Activated T-cell treated with anti-CD3 and anti-CD28 coated beads for 4 hours (primary cell): ENCODE data around the gene POLR2L.

Experiments used
- DNase-seq: peaks from one replicate; pipeline ENCODE4 v3.0.0-alpha.2; 2020

The POLR2L gene

GRCh38 chr11:842370-843002, at the start of gene POLR2L, which contains the start of gene TSPAN4:
POLR2L (minus strand) TSS chr11:842529; CDS start chr11:842508, 21 bp downstream.
TSPAN4 (plus strand) TSS chr11:842852; CDS start chr11:850305, 7,453 bp downstream.
- DNase-seq = peak; percentile 86

- no peak for DNase-seq
These were observed 48.6 kb upstream of the POLR2L start for GRCh38 chr11:890794-891540.

GRCh38 chr11:889687-890475, 47.6 kb upstream of the POLR2L start:
- DNase-seq = no peak

DNA sequence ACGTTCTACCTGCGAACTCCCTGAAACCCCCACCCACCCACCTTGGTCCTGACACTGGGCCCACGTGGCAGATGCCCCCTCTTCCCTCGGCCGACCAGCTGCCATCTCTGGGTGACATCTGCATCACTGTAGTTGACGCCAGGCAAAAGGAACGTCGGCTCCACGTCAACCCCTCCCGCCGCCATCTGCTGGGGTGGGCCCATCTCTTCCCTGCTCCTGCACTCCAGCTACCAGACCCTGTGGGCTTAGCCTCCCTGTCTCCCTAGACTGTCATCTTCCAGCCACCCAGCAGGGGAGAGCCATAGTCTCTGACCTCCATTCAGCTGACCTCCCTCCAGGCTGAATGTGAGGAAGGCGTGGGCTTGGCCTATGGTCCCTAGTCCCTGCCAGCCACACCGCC, 46.9 kb upstream of the POLR2L start:
- DNase-seq = no peak

DNA sequence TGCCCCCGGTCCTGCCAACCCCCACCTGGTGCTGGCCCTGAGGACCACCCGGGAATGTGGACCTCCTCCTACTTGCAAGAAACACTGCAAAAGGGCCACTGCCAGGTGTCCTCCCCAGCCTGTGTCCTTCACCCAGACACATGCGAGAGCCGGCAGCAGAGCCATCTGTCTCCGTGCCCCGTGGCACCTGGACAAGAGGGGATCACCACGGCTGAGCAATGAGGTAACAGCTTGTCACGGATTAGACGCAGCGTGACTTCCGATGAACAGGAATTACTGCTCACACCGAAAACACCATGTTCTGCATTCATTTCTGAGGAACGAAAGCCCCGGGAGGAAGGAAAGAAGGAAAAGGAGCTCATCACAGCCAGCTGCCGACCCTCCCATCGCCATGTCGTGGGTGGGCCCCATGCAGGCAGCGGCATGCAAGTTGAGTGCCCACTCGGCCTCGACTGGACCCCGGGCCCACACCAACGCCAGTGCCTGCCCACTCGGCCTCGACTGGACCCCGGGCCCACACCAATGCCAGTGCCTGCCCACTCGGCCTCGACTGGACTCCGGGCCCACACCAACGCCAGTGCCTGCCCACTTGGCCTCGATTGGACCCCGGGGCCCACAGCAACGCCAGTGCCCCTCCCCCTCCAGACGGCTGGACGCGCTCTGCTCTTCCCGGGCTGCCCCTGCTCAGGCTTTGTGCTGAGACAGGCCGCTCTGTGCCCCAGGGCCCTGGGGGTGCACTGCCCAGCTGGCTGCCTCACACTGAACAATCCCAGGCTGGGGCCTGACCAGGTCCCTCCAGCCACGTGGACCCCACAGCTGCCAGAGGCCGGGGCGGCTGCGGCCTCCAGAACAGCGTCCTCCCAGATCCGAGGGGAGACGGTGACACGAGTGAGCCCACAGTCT, 46.2 kb upstream of the POLR2L start:
- no peak for DNase-seq

GRCh38 chr11:887589-887988, 45.3 kb upstream of the POLR2L start:
- no peak for DNase-seq

GRCh38 chr11:886568-886967, 44.2 kb upstream of the POLR2L start:
- no peak for DNase-seq

- DNase-seq = no peak
These were observed 42.3 kb upstream of the POLR2L start for GRCh38 chr11:884578-885070.

DNA sequence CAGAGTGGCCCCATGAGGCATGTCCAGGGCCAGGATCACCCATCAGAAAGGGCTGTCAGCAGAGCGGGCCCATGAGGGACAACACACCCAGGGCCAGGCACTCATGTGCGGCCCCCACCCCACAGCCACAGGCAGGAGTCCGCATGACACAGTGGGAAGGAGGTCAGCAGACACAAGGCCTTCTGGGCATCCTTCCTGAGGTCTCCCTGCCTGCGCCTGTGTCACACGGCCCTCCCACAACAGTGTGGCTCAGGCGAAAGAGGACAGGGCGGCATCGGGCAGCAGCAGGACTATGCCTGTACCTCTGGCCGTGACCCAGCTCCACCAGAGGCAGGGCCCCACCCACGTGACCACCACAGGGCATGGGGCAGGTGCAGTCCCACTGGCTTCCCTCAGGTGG, 41.2 kb upstream of the POLR2L start:
- no peak for DNase-seq

DNA sequence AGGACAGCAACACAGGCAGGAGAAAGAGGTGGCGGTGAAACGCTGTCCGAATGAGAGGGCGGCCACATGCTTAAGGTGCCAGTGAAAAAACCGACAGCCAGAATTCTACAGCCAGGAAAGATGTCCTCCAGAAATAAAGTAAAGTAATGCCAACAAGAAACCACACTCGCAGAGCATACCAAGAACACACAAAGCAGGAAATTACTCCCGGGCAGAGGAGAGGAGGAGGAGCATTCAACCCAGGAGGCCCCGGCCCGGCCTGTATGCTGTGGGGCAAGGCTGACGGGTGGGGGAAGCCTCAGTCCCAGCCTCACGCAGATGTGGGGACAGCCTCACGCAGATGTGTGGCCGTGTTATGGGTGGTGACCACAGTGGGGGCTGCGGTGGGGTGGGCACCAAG, 40.3 kb upstream of the POLR2L start:
- no peak for DNase-seq

- no peak for DNase-seq
These were observed 38.1 kb upstream of the POLR2L start for GRCh38 chr11:880447-880846.

- DNase-seq = no peak
These were observed 35.2 kb upstream of the POLR2L start for GRCh38 chr11:877565-877964.

DNA sequence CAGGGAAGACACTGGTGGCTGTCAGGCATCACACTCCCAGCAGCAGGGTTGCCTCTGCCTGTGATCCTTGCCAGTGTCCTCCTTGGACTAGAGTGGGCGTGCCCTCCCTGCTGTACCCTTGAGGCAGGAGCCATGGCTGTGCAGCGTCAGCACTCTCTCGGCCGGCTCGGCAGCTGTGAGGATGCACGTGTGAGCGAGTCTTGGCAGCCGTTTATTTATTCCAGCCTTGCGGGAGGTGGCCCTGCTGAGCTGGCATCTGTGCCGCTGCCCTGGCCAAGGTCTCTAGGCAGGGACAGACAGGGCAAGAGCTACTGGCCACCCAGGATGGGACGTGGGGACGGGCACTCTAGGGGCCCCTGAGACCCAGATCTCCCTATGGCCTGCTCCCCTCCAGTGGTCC, 34.2 kb upstream of the POLR2L start:
- DNase-seq = no peak

DNA sequence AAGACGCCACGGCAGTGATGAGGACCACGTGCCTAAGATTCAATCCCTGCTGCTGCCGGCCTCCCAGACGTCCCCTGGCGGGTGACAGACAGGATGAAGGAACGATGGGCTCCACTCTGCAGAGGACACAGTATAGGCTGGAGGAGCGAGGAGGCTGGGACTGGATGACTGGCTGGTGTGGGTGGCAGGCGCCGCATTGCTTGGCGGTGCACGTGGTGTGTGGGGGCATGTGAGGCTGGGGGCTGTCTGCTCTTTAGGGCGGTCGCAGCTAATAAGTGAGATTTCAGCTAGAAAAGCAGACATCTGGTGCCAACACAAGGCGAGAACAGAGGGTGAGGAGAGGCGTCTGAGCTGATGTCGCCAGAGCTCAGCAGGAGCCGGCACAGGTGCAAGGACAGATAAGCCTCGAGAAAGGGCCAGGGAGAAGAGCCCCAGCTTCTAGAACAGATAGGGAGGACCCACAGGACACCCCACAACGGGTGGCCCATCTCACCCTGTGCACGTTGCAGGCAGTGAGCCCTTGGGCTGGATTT, 33.5 kb upstream of the POLR2L start:
- no peak for DNase-seq

GRCh38 chr11:875203-875602, 32.9 kb upstream of the POLR2L start:
- no peak for DNase-seq

DNA sequence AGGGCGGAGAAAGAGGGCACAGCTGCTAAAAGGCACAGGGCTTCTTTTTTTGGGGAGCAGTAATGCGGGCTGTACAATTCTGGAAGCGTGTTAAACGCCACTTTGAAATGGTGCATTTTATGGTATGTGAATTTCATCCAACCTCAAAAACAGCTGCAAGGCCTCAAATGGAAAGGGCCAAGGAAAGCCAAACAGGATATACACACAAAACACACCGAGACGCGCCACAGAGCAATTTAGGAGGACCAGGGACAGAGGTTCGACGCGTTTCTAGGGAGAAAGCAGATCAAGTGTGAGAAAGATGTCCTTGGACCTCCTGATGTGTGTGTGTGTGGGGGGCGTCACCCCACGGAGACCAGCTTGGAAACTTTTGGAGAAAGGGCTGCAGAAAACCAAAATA, 31.4 kb upstream of the POLR2L start:
- DNase-seq = no peak

DNA sequence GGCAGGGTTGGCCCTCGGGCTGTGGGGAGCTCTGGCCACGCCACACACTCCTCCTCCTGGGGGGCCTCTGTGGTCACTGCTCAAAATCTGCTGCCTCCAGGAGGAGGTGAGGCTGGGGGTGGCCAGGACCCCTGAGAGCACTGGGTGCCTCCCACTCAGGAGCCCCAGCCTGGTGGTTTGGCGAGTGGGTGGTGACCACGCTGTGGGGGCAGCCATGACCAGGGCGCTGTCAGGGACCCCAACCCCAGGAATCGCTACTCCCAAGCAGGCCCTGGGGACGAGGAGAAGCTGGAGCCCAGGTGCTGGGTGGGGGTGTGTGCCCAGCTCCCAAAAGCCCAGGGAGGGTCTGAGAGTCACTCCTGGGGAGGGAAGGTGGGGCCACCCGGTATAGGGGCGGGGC, 30.5 kb upstream of the POLR2L start:
- no peak for DNase-seq

DNA sequence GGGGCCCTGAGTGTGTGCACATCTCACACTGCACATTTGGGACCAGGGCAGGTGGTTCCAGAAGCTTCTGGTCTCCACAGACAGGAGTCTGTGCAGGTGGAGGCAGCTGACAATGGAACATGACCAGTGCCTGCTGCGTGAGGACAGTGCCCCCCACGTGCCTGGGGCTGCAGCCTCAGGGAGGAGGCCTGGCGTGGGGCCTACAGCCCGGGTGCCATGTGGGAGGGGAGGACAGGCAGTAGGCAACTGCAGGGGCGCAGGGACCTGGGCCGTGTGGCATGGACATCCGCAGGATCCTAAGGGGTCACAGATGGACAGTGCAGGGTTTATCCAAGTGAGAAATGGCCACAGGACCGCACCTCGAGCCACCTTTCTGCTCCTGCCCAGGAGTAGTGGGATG, 29.1 kb upstream of the POLR2L start:
- DNase-seq = no peak

DNA sequence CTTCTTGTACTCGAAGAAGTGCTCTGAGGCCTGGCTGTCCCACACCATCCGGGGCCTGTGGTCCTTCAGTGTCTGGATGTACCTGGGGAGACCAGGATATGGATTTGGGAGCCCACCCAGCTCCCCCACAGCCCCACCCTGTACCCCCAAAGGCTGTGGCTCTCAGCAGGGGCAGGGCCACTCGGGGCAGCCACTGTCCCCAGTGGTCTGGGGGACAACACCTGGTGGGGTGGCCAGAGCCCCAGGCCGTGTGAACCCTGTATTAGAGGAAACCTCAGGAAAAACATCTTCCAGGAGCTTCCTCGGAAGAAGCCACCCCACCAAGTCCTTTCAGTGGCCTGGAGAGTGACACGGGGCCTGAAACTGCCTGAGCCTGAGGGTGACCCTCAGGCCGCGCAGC, 28.1 kb upstream of the POLR2L start:
- DNase-seq = no peak

- DNase-seq = no peak
These were observed 27.7 kb upstream of the POLR2L start for GRCh38 chr11:870127-870413.

- no peak for DNase-seq
These were observed 27.2 kb upstream of the POLR2L start for GRCh38 chr11:869399-870126.

GRCh38 chr11:868802-869201, 26.5 kb upstream of the POLR2L start:
- DNase-seq = no peak
